Suprapubic skin (tissue), 4 donors: ENCODE measurements around the gene EIF2S3.

Experiments used
- EP300 ChIP-seq: sonication (generic); formaldehyde crosslinking; IDR thresholded peaks from one replicate; pipeline ENCODE4 v1.6.1; 2017; ENCODE audit warnings: antibody characterized with exemption
- POLR2A ChIP-seq, 2 donors: fragments of 450-650 bp; IDR thresholded peaks; one replicate each; pipeline ENCODE4 v1.6.1; 2017; ENCODE audit warnings: antibody characterized with exemption in 2 of 2, mild to moderate bottlenecking in 2 of 2, moderate library complexity in 2 of 2
- POLR2AphosphoS5 ChIP-seq, 3 donors: sonication (generic); formaldehyde crosslinking; IDR thresholded peaks; one replicate each; pipeline ENCODE4 v1.6.1; 2017; ENCODE audit warnings: antibody characterized with exemption in 3 of 3
- TF ChIP-seq, protein P1 (sequence below), 2 donors: fragments of 200-600 bp in 1 of 2; fragments of 450-650 bp in 1 of 2; sonication (generic) in 1 of 2; IDR thresholded peaks; one replicate each; pipeline ENCODE4 v1.5.1; 2016 to 2019; ENCODE audit warnings: antibody characterized with exemption in 2 of 2, mild to moderate bottlenecking in 1 of 2, moderate library complexity in 1 of 2

DNA sequence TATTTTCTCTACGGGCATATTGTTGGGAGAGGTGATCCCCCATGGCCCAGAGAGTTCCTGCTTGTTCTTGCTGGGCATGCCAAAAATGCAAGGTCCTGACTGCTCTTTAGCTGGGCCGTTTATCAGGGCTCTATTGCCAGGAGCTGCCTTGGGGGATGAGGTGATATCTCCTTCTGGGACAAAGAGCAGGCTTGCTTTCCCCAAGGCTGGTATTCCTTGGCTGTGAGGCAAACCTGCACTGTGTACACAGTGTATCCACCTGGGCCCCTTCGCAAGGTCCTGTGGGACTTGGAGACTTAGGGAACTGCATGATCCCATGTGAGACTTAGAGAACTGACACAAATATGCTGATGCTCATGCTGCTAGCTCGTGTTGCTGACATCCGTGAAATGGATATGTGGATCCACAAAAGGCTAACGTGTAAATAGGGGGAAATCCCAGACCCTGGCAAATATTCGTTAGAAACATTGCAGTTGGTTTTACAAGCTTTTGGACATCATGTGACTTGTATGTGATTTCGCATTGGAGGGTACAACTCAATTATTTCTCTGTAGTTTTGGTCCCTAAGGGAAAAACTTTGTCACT is 70.4 kb downstream of the EIF2S3 start:
- TF ChIP-seq, protein P1, sequence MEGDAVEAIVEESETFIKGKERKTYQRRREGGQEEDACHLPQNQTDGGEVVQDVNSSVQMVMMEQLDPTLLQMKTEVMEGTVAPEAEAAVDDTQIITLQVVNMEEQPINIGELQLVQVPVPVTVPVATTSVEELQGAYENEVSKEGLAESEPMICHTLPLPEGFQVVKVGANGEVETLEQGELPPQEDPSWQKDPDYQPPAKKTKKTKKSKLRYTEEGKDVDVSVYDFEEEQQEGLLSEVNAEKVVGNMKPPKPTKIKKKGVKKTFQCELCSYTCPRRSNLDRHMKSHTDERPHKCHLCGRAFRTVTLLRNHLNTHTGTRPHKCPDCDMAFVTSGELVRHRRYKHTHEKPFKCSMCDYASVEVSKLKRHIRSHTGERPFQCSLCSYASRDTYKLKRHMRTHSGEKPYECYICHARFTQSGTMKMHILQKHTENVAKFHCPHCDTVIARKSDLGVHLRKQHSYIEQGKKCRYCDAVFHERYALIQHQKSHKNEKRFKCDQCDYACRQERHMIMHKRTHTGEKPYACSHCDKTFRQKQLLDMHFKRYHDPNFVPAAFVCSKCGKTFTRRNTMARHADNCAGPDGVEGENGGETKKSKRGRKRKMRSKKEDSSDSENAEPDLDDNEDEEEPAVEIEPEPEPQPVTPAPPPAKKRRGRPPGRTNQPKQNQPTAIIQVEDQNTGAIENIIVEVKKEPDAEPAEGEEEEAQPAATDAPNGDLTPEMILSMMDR (IDR thresholded peaks at IDR 0.05), result no peak
- TF ChIP-seq POLR2AphosphoS5 (IDR thresholded peaks at IDR 0.05), result no peak
- TF ChIP-seq POLR2A (IDR thresholded peaks at IDR 0.05), result no peak
- no peak for TF ChIP-seq EP300
